DND-41 (cell line): ENCODE results near the gene GPR179.

ENCODE experiments used
- ATAC-seq: fragments of 200-7000 bp; cut with Tn5 transposase; 3 replicates; pipeline ENCODE4 v1.9.1; 2021; ENCODE audit warnings: low read depth; ENCODE audit not compliant: insufficient read depth
- DNase-seq: peaks from one replicate; pipeline ENCODE4 v3.0.0-alpha.2; 2020
- H2AFZ ChIP-seq: 2 replicates; pipeline ENCODE4 v1.6.0; 2012; ENCODE audit warnings: low read depth, low read length
- H3K27ac ChIP-seq: 2 replicates; pipeline ENCODE4 v1.5.1; 2012; ENCODE audit warnings: low read length, inconsistent platforms
- H3K27me3 ChIP-seq: fragments of 200-600 bp; sonication (generic); 2 replicates; pipeline ENCODE4 v1.6.0; 2012; ENCODE audit warnings: low read length, mild to moderate bottlenecking, inconsistent platforms; ENCODE audit not compliant: insufficient read depth, poor library complexity
- H3K36me3 ChIP-seq: 2 replicates; pipeline ENCODE4 v1.5.1; 2012; ENCODE audit warnings: low read length, inconsistent platforms; ENCODE audit not compliant: insufficient read depth
- H3K4me1 ChIP-seq: 2 replicates; pipeline ENCODE4 v1.5.1; 2012; ENCODE audit warnings: mild to moderate bottlenecking, low read length; ENCODE audit not compliant: insufficient read depth
- H3K4me2 ChIP-seq: 2 replicates; pipeline ENCODE4 v1.6.0; 2012; ENCODE audit warnings: mild to moderate bottlenecking, moderate library complexity, low read length, inconsistent platforms; ENCODE audit not compliant: insufficient read depth
- H3K4me3 ChIP-seq, 2 experiments: fragments of 200-600 bp in 1 of 2; shearing (Covaris generic) in 1 of 2; 2 replicates each; pipeline ENCODE4 v1.5.1; 2012 to 2016; ENCODE audit warnings: inconsistent platforms in 2 of 2, low read length in 2 of 2, mild to moderate bottlenecking in 2 of 2, low read depth in 1 of 2, moderate library complexity in 1 of 2
- H3K79me2 ChIP-seq: 2 replicates; pipeline ENCODE4 v1.6.0; 2012; ENCODE audit warnings: low read length, inconsistent platforms; ENCODE audit not compliant: insufficient read depth
- H3K9ac ChIP-seq: 2 replicates; pipeline ENCODE4 v1.6.0; 2012; ENCODE audit warnings: low read depth, mild to moderate bottlenecking, inconsistent platforms, low read length, moderate library complexity
- H3K9me3 ChIP-seq: 2 replicates; pipeline ENCODE4 v1.5.1; 2012; ENCODE audit warnings: low read length, moderate library complexity, mild to moderate bottlenecking, inconsistent platforms; ENCODE audit not compliant: insufficient read depth, severe bottlenecking
- H4K20me1 ChIP-seq: 2 replicates; pipeline ENCODE4 v1.6.0; 2012; ENCODE audit warnings: low read length; ENCODE audit not compliant: insufficient read depth
- CTCF ChIP-seq: IDR thresholded peaks from 2 replicates; pipeline ENCODE4 v1.5.1; 2012; ENCODE audit warnings: borderline replicate concordance, low read length, moderate library complexity, mild to moderate bottlenecking; ENCODE audit not compliant: poor library complexity, severe bottlenecking; ENCODE audit errors: extremely low read depth
- EZH2 ChIP-seq: IDR thresholded peaks from 3 replicates; pipeline ENCODE4 v1.6.1; 2012; ENCODE audit warnings: borderline replicate concordance, low read depth, mild to moderate bottlenecking, moderate library complexity, low read length, inconsistent platforms; ENCODE audit not compliant: severe bottlenecking

GPR179 gene

GRCh38 chr17:38322156-38322779, 21.5 kb downstream of the GPR179 start:
- ATAC-seq = peak; percentile 94
- H3K4me3 ChIP-seq = no peak overlapping the region
- no peak overlapping the region for H3K4me2 ChIP-seq
- DNase-seq = peak; percentile 79
- H3K27ac ChIP-seq = no peak overlapping the region
- H3K9me3 ChIP-seq = no peaks in the 10 kb centered on the region
- H2AFZ ChIP-seq = no peak overlapping the region
- no peaks in the 10 kb centered on the region for H3K4me1 ChIP-seq
- no peak overlapping the region for H3K9ac ChIP-seq
- H3K79me2 ChIP-seq = no peaks in the 10 kb centered on the region
- H3K36me3 ChIP-seq = peaks cover 35% of the 10 kb centered on the region
- H3K27me3 ChIP-seq = no peaks in the 10 kb centered on the region
- no peak for TF ChIP-seq EZH2
- peak; percentile 73 for TF ChIP-seq CTCF
- H4K20me1 ChIP-seq = no peaks in the 10 kb centered on the region

GRCh38 chr17:38320482-38320881, 23.3 kb downstream of the GPR179 start:
- no peak for DNase-seq
- Histone ChIP-seq H3K4me2 (no peak overlapping the region), H3K27ac (no peak overlapping the region), H3K4me3 (no peak overlapping the region), H3K36me3 (peaks cover 42% of the 10 kb centered on the region), H3K9me3 (no peaks in the 10 kb centered on the region), H3K27me3 (no peaks in the 10 kb centered on the region), H3K79me2 (no peaks in the 10 kb centered on the region), H2AFZ (no peak overlapping the region), H3K4me1 (no peaks in the 10 kb centered on the region), H3K9ac (no peak overlapping the region), H4K20me1 (no peaks in the 10 kb centered on the region)
- no peak for TF ChIP-seq CTCF
- TF ChIP-seq EZH2 = no peak
- no peak for ATAC-seq

- Histone ChIP-seq H4K20me1 (no peaks in the 10 kb centered on the region), H3K4me3 (no peak overlapping the region), H3K27me3 (no peaks in the 10 kb centered on the region), H3K79me2 (no peaks in the 10 kb centered on the region), H3K27ac (no peak overlapping the region), H3K4me2 (no peak overlapping the region), H3K9me3 (no peaks in the 10 kb centered on the region), H3K36me3 (peaks cover 39% of the 10 kb centered on the region), H2AFZ (no peak overlapping the region), H3K4me1 (no peaks in the 10 kb centered on the region), H3K9ac (no peak overlapping the region)
- ATAC-seq (no peak), DNase-seq (no peak)
- TF ChIP-seq EZH2 (no peak), CTCF (no peak)
Observed at GRCh38 chr17:38317081-38317480, 26.7 kb downstream of the GPR179 start.
